HG03342 (cell line): Measurements from ENCODE around the gene CEP85.

Experiments
- ATAC-seq: cut with Tn5 transposase; IDR thresholded peaks from one replicate; pipeline ENCODE4 v1.9.1; 2021; ENCODE audit warnings: mild to moderate bottlenecking, moderate library complexity; ENCODE audit not compliant: unreplicated experiment

CEP85 gene, protein sequence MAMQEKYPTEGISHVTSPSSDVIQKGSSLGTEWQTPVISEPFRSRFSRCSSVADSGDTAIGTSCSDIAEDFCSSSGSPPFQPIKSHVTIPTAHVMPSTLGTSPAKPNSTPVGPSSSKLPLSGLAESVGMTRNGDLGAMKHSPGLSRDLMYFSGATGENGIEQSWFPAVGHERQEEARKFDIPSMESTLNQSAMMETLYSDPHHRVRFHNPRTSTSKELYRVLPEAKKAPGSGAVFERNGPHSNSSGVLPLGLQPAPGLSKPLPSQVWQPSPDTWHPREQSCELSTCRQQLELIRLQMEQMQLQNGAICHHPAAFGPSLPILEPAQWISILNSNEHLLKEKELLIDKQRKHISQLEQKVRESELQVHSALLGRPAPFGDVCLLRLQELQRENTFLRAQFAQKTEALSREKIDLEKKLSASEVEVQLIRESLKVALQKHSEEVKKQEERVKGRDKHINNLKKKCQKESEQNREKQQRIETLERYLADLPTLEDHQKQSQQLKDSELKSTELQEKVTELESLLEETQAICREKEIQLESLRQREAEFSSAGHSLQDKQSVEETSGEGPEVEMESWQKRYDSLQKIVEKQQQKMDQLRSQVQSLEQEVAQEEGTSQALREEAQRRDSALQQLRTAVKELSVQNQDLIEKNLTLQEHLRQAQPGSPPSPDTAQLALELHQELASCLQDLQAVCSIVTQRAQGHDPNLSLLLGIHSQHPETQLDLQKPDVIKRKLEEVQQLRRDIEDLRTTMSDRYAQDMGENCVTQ

DNA sequence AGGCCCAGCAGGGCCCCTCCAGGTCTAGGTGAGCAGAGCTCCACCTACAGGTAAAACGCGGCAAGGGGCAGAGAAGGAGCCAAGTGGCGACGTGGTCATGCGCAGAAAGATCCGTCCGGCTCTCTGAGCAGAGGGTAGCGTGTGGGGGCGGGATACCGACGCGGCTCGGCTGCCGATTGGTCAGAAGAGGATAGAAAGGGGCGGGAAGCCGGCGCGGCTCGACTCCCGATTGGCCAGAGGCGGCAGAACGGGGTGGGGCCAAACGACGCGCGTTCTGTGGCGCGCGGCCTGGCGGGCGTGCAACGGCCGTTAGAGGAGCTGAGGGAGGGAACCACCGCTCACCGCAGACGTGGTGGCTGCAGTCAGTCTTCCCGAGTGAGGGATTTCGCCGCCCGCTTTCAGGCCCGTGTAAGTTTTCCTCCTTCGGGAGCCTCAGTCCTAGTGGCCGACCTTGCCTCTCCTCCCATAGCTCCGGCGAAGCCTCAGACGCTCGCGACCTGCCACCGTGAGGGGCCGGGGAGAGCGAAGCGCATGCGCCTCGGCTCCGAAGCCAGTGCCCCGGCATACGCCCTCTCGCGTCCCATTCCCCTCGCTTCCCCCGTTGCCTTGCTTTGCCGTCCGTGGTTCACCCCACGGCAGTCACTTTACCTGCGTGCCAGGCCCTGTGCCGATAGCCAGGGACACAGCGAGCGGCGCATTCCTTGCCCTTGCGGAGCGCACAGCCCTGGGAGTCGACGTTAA lies at the start of gene CEP85:
CEP85 (plus strand) TSS at position 298 of the 741 bp plus-strand sequence. CDS start 5,584 bp downstream, outside the sequence.
- peak; percentile 92 for ATAC-seq

- no peak for ATAC-seq
Observed at GRCh38 chr1:26184883-26185282, 49.1 kb upstream of the CEP85 start.

DNA sequence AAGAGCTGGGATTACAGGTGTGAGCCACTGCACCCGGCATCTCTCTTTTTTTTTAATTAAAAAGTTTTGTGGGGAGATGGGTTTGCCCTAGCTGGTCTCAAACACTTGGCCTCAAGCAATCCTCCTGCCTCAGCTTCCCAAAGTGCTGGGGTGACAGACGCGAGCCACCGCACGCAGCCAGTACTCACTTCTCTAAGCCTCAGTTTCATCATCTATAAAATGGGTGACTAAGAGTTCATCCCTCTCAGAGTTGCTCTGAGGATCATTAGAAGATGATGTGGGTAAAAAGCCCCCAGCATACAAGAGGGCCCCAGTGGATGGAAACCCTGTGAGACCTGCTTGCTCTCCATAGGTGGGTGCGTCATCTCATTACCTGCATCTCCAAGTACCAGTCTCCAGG lies 46.1 kb upstream of the CEP85 start:
- no peak for ATAC-seq

- no peak for ATAC-seq
Observed at GRCh38 chr1:26188477-26188876, 45.5 kb upstream of the CEP85 start.

GRCh38 chr1:26189331-26189730 lies 44.7 kb upstream of the CEP85 start:
- no peak for ATAC-seq

DNA sequence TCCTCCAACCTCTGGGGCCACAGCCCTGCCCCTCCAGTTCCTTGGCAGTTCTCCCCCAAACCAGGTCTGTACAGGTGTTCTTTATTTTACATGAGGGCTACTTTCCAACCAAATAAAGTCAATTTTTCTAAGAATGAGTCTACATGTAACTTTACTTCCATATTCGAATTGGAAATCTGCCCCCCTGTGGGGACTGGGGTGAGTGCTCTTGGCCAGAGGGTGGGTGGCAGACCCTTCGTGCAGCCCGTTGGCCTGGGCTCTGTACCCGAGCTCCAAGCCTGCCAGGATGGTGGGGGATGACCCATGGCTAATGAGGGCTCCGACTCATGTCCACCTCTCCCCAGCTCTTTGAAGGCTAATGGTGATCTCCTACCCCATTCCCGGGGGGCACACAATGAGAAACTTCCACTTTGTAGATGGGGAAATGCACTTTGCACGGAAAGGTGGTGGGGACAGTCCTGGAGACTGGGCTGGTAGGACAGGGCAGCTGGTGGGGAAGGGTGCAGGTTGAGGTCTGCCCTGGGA lies 44.2 kb upstream of the CEP85 start:
- no peak for ATAC-seq

DNA sequence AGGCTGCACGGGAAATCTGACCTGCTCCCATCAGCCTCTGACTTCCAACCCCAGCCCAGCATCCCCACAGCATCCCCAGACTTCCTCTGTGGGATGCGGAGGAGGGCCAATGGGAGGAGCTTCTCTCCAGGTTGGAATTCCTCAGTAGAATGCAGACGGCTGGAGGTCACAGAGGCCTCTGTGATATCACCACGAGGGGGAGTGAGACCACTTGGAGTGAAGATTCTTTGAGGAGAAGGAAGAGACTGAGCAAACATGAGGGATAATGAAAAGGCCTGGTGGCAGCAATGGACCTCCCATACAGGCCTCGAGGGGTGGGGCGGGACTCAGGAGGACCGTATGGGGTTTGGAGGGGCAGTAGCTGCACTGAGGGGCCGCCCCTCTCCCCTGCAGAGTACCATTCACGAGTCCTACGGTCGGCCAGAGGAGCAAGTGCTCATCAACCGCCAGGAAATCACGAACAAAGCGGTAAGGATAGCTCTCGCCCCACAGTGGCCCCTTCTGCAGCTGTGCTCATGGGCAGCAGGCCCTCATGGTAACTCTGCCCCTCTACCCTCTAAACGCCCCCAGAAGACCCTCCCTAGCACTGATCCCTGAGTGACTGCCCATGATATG lies 43.5 kb upstream of the CEP85 start, which contains the start of gene CATSPER4:
CATSPER4 (plus strand) TSS at position 230 of the 615 bp plus-strand sequence; CDS start at position 256, 26 bp downstream.
- no peak for ATAC-seq

- ATAC-seq: no peak
Observed at GRCh38 chr1:26191739-26192138, 42.3 kb upstream of the CEP85 start.

GRCh38 chr1:26195805-26196204 lies 38.2 kb upstream of the CEP85 start:
- ATAC-seq: no peak

GRCh38 chr1:26197301-26197700 lies 36.7 kb upstream of the CEP85 start:
- ATAC-seq: no peak

DNA sequence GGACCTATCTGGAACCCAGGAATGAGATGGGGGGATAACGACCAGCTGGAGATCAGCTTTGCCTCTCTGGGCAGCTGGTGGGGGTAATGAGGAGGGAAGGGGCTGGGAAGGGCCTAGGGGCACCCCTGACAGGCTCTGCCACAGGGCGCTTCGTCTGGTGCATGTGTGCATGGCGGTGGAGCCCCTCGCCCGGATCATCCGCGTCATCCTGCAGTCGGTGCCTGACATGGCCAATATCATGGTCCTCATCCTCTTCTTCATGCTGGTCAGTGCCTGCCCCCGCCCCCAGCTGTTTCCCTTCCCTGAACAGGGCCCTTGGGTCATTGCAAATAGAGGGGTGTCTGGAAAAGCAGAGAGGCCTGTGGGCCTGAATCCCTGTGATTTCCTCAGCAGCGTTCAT lies 36.2 kb upstream of the CEP85 start:
- no peak for ATAC-seq

GRCh38 chr1:26200413-26200812 lies 33.6 kb upstream of the CEP85 start:
- no peak for ATAC-seq

GRCh38 chr1:26203642-26204318 lies 30.2 kb upstream of the CEP85 start:
- ATAC-seq: no peak

DNA sequence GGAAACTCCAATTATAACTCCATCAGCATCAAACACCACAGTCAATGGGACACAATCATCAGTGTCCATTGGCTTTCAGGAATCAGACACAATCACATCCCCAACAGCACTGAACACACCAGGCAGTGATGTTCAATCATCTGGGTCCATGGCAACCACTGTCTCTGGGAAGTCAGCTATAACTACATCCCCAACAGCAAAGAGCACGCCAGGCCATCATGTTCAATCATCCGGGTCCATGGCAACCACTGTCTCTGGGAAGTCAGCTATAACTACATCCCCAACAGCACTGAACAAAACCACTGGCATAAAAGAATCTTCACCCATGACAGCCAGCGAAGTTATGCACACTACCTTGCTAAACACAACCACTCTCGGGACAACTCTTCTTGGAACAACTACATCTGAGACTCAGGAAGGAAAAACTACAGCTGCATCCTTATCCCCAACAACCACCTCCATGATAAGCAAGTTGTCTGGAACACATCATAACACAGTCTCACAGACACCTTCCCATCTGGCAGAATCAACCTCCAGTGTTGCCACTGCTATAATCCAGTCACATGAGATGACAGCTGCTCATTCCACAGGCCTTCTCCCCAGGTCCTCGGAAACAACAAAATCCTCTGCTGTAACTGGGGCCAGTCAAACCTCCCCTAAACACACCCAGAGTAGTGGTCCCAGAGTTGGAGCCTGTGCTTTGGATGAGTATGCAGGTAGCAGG lies 23.7 kb upstream of the CEP85 start:
- ATAC-seq: no peak

- no peak for ATAC-seq
Observed at GRCh38 chr1:26212726-26213125, 21.3 kb upstream of the CEP85 start.

GRCh38 chr1:26213335-26213905 lies 20.6 kb upstream of the CEP85 start:
- ATAC-seq: no peak

- ATAC-seq: no peak
Observed at GRCh38 chr1:26215246-26215645, 18.8 kb upstream of the CEP85 start.

DNA sequence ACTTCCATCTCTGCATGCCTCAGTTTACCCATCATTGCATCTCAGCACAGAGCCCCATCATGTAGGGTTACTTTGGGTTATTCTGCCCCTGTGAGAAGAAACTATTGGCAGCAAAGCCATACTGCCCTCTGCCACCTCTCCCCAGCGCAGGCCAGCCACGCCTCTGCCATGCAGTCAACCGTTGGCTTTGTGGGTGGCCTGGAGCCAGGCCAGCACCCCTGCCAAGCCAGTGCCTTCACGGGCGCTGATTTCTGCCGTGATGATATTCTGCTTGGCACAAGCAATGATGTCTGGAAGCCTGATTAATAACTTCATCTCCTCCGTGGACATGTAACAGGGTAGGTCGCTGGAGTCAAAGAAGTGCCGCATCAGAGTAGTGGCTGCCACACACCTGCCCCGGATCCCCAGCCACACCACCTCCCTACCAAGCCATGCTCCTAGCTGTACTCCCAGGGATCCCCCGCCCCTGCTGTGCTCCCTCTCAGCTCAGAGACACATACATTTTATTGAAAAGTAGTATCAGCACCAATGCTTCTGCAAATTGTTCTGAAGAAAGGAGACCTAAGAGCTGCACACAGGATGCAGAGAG lies 15.0 kb upstream of the CEP85 start:
- no peak for ATAC-seq
